HCT116 (cell line): ENCODE results near the gene RNF152. TPM values are rescaled to one million over a fixed set of nuclear protein-coding genes. Genes with fewer than 3 reads are reported as not detected.

ENCODE experiments used
- ATAC-seq: fragments of 200-7000 bp; cut with Tn5 transposase; 2 replicates; pipeline ENCODE4 v1.9.1; 2020; ENCODE audit warnings: mild to moderate bottlenecking, moderate library complexity
- BruUV-seq: library from RNA; stranded (reverse); fragments of 400-500 nt; replicated peaks from 2 replicates; lab custom pipeline; 2021; lab: Mats Ljungman, UMichigan
- CTCF ChIA-PET: fragments of 300-600 bp; sonication (Branson Sonifier 250); formaldehyde crosslinking; loops from one replicate; lab custom pipeline; 2021; ENCODE audit warnings: antibody characterized with exemption; lab: Charles Lee
- POLR2A ChIA-PET: fragments of 300-600, 350-600 bp; sonication (Branson Sonifier 250); formaldehyde crosslinking; loops from one replicate; lab custom pipeline; 2021; ENCODE audit warnings: antibody characterized with exemption; lab: Charles Lee
- RAD21 ChIA-PET, 2 experiments: fragments of 300-600 bp; sonication (Branson Sonifier 250); formaldehyde crosslinking; loops; one replicate each; lab custom pipeline; 2023; ENCODE audit warnings: low total read pairs in 2 of 2; ENCODE audit not compliant: uncharacterized antibody in 2 of 2, unreplicated experiment in 2 of 2, low non-redundant PET in 1 of 2; lab: Charles Lee
- DNase-seq: peaks from one replicate; pipeline ENCODE4 v3.0.0-alpha.2; 2010; ENCODE audit warnings: low read depth, low spot score
- H2AFZ ChIP-seq: fragments of 200-600 bp; shearing (Covaris generic), sonication (generic); 2 replicates; pipeline ENCODE4 v1.6.1; 2017; ENCODE audit warnings: low read depth, mixed run types, mixed read lengths, antibody characterized with exemption, low read length; ENCODE audit not compliant: poor library complexity, severe bottlenecking
- H3K27ac ChIP-seq: 2 replicates; pipeline ENCODE4 v1.5.1; 2012; ENCODE audit warnings: low read depth, low read length
- H3K27me3 ChIP-seq: fragments of 200-600 bp; sonication (generic); 2 replicates; pipeline ENCODE4 v1.6.1; 2016; ENCODE audit warnings: mixed run types, low read length, mixed read lengths; ENCODE audit not compliant: insufficient read depth
- H3K36me3 ChIP-seq, 2 experiments: fragments of 200-500 bp in 1 of 2; fragments of 200-600 bp in 1 of 2; sonication (Bioruptor generic) in 1 of 2; sonication (generic) in 1 of 2; 2 replicates each; pipeline versions ENCODE4 v1.5.1 to v1.6.1; 2014 to 2016; ENCODE audit warnings: low read length in 2 of 2, inconsistent platforms in 1 of 2, mixed read lengths in 1 of 2, mixed run types in 1 of 2; ENCODE audit not compliant: insufficient read depth in 2 of 2, control insufficient read depth in 1 of 2
- H3K4me1 ChIP-seq, 2 experiments: fragments of 200-600 bp in 1 of 2; sonication (generic) in 1 of 2; 2 replicates each; pipeline versions ENCODE4 v1.5.1 to v1.6.1; 2012 to 2017; ENCODE audit warnings: low read length in 2 of 2, inconsistent platforms in 1 of 2, mild to moderate bottlenecking in 1 of 2, mixed read lengths in 1 of 2, mixed run types in 1 of 2, moderate library complexity in 1 of 2; ENCODE audit not compliant: insufficient read depth in 2 of 2, control insufficient read depth in 1 of 2
- H3K4me2 ChIP-seq: fragments of 200-600 bp; sonication (generic); 2 replicates; pipeline ENCODE4 v1.6.1; 2017; ENCODE audit warnings: mixed run types, low read length, mixed read lengths
- H3K4me3 ChIP-seq, 2 experiments: fragments of 200-600 bp in 1 of 2; sonication (generic) in 1 of 2; replicated peaks in 1 of 2; 2 replicates each; pipeline ENCODE4 v1.5.1; 2011 to 2016; ENCODE audit warnings: low read length in 2 of 2, control low read depth in 1 of 2, low read depth in 1 of 2, mild to moderate bottlenecking in 1 of 2, mixed read lengths in 1 of 2, mixed run types in 1 of 2
- H3K79me2 ChIP-seq: fragments of 200-600 bp; sonication (generic); 2 replicates; pipeline ENCODE4 v1.6.1; 2017; ENCODE audit warnings: mild to moderate bottlenecking, mixed run types, low read length, moderate library complexity, mixed read lengths; ENCODE audit not compliant: insufficient read depth
- H3K9ac ChIP-seq: fragments of 200-600 bp; sonication (generic); 2 replicates; pipeline ENCODE4 v1.6.1; 2016; ENCODE audit warnings: low read length, mixed read lengths
- H3K9me2 ChIP-seq: fragments of 200-600 bp; sonication (generic), shearing (Covaris generic); 2 replicates; pipeline ENCODE4 v1.6.1; 2017; ENCODE audit warnings: mixed run types, mild to moderate bottlenecking, moderate library complexity; ENCODE audit not compliant: insufficient read depth
- H3K9me3 ChIP-seq, 2 experiments: fragments of 200-500 bp in 1 of 2; fragments of 200-600 bp in 1 of 2; sonication (Bioruptor generic) in 1 of 2; sonication (generic) in 1 of 2; 2 replicates each; pipeline ENCODE4 v1.6.1; 2014 to 2017; ENCODE audit warnings: low read length in 2 of 2, mixed read lengths in 2 of 2, inconsistent platforms in 1 of 2, low read depth in 1 of 2, mild to moderate bottlenecking in 1 of 2, mixed run types in 1 of 2, moderate library complexity in 1 of 2; ENCODE audit not compliant: control insufficient read depth in 1 of 2, insufficient read depth in 1 of 2
- H4K20me1 ChIP-seq: fragments of 200-600 bp; sonication (generic), shearing (Covaris generic); 2 replicates; pipeline ENCODE4 v1.6.1; 2017; ENCODE audit warnings: mixed run types, mild to moderate bottlenecking, moderate library complexity; ENCODE audit not compliant: insufficient read depth
- ATF3 ChIP-seq: IDR thresholded peaks from 2 replicates; pipeline ENCODE4 v1.6.1; 2012
- CBX3 ChIP-seq: IDR thresholded peaks from 2 replicates; pipeline ENCODE4 v1.6.1; 2012; ENCODE audit warnings: low read depth
- CTCF ChIP-seq, 3 experiments: fragments of 200-600 bp in 1 of 3; sonication (generic) in 1 of 3; IDR thresholded peaks in 2 of 3; conservative IDR thresholded peaks in 1 of 3; 2 replicates each; pipeline ENCODE4 v1.5.1; 2012 to 2017; ENCODE audit warnings: low read depth in 2 of 3, low read length in 2 of 3, antibody characterized with exemption in 1 of 3, borderline replicate concordance in 1 of 3, control low read depth in 1 of 3, mild to moderate bottlenecking in 1 of 3, mixed read lengths in 1 of 3, mixed run types in 1 of 3, moderate library complexity in 1 of 3; ENCODE audit not compliant: insufficient read depth in 1 of 3
- EGR1 ChIP-seq: IDR thresholded peaks from 2 replicates; pipeline ENCODE4 v1.6.1; 2012; ENCODE audit warnings: low read depth
- ELF1 ChIP-seq: IDR thresholded peaks from 2 replicates; pipeline ENCODE4 v1.6.1; 2012; ENCODE audit warnings: low read depth, borderline replicate concordance
- EZH2 ChIP-seq: fragments of 200-600 bp; sonication (generic); IDR thresholded peaks from 2 replicates; pipeline ENCODE4 v1.6.1; 2017; ENCODE audit warnings: antibody characterized with exemption, mixed run types
- EZH2phosphoT487 ChIP-seq: fragments of 200-600 bp; IDR thresholded peaks from 2 replicates; pipeline ENCODE4 v1.6.1; 2018; ENCODE audit warnings: antibody characterized with exemption, borderline replicate concordance
- JUND ChIP-seq: IDR thresholded peaks from 2 replicates; pipeline ENCODE4 v1.6.1; 2012
- MAX ChIP-seq: IDR thresholded peaks from 2 replicates; pipeline ENCODE4 v1.6.1; 2012
- POLR2A ChIP-seq: IDR thresholded peaks from 2 replicates; pipeline ENCODE4 v1.7.0; 2011; ENCODE audit warnings: borderline replicate concordance; ENCODE audit not compliant: insufficient read depth, insufficient read length; ENCODE audit errors: extremely low read depth
- POLR2AphosphoS5 ChIP-seq: IDR thresholded peaks from 2 replicates; pipeline ENCODE4 v1.6.1; 2011; ENCODE audit warnings: mild to moderate bottlenecking, low read depth, low read length, moderate library complexity
- REST ChIP-seq: IDR thresholded peaks from 2 replicates; pipeline ENCODE4 v1.6.1; 2012; ENCODE audit warnings: low read depth
- SIN3A ChIP-seq: IDR thresholded peaks from 2 replicates; pipeline ENCODE4 v1.6.1; 2012; ENCODE audit warnings: low read depth
- SP1 ChIP-seq: IDR thresholded peaks from 2 replicates; pipeline ENCODE4 v1.6.1; 2012; ENCODE audit warnings: low read depth
- SRF ChIP-seq: IDR thresholded peaks from 2 replicates; pipeline ENCODE4 v1.6.1; 2012; ENCODE audit warnings: low read depth
- TCF7L2 ChIP-seq: IDR thresholded peaks from 2 replicates; pipeline ENCODE4 v1.7.0; 2011; ENCODE audit warnings: borderline replicate concordance, inconsistent platforms; ENCODE audit not compliant: insufficient read depth, insufficient read length; ENCODE audit errors: extremely low read depth
- YY1 ChIP-seq: IDR thresholded peaks from 2 replicates; pipeline ENCODE4 v1.6.1; 2011; ENCODE audit warnings: low read length, low read depth, moderate library complexity, mild to moderate bottlenecking; ENCODE audit not compliant: insufficient replicate concordance; ENCODE audit errors: extremely low read depth
- ZBTB33 ChIP-seq: IDR thresholded peaks from 2 replicates; pipeline ENCODE4 v1.6.1; 2011; ENCODE audit warnings: mild to moderate bottlenecking, low read length, moderate library complexity; ENCODE audit not compliant: insufficient replicate concordance; ENCODE audit errors: extremely low read depth
- ZFX ChIP-seq: fragments of 450-650 bp; IDR thresholded peaks from 2 replicates; pipeline ENCODE4 v1.6.1; 2017
- ZNF274 ChIP-seq: fragments of 200-500 bp; sonication (Bioruptor generic); IDR thresholded peaks from 2 replicates; pipeline ENCODE4 v1.6.1; 2014; ENCODE audit warnings: mild to moderate bottlenecking, low read depth, low read length, inconsistent platforms
- intact Hi-C: fragments of 100-400 bp; cut with micrococcal nuclease; formaldehyde crosslinking; loops from 2 replicates; pipeline ENCODE4 v1.10.0; 2022
- total RNA-seq: library from RNA; stranded (reverse); gene quantifications from one replicate; pipeline ENCODE4 v1.2.1, GENCODE V29; 2021; ENCODE audit not compliant: unreplicated experiment

The RNF152 gene
- total RNA-seq, 1 experiment from 2014 or later, result 0.47 TPM

- no peak overlapping the region for H3K9ac ChIP-seq
- H3K9me2 ChIP-seq, result no peaks in the 10 kb centered on the region
- POLR2A ChIA-PET, result no interaction called here
- ATAC-seq, result no peak
- no peak overlapping the region for H2AFZ ChIP-seq
- TF ChIP-seq ATF3 (no peak), REST (no peak), JUND (no peak), ZNF274 (no peak), YY1 (no peak), SRF (no peak), CTCF (IDR thresholded peaks at IDR 0.05 in 2 of 3, conservative IDR thresholded peaks at IDR 0.05 in 1 of 3; ENCODE audit: borderline replicate concordance in 1 of 3, insufficient read depth in 1 of 3, low read depth in 2 of 3, low read length in 2 of 3) (no peak), CBX3 (no peak), EZH2phosphoT487 (no peak), MAX (no peak), POLR2A (no peak), EGR1 (no peak), TCF7L2 (no peak), ELF1 (no peak), SIN3A (no peak), ZBTB33 (no peak), EZH2 (no peak), SP1 (no peak), POLR2AphosphoS5 (no peak), ZFX (no peak)
- no peak overlapping the region for H3K4me3 ChIP-seq
- no peaks in the 10 kb centered on the region for H4K20me1 ChIP-seq
- DNase-seq, result no peak
- 0 out of 2 replicates have a peak, but pooled peaks cover 5% of the 10 kb centered on the region for H3K27me3 ChIP-seq
- H3K4me2 ChIP-seq, result no peak overlapping the region
- H3K9me3 ChIP-seq, result no peaks in the 10 kb centered on the region
- H3K79me2 ChIP-seq, result no peaks in the 10 kb centered on the region
- RAD21 ChIA-PET, result no interaction called here
- no peaks in the 10 kb centered on the region for H3K36me3 ChIP-seq
- CTCF ChIA-PET, result no interaction called here
- H3K27ac ChIP-seq, result no peak overlapping the region
- intact Hi-C loops, result no loop called here
- BruUV-seq, result no TSS peak
- no peaks in the 10 kb centered on the region for H3K4me1 ChIP-seq
Observed at GRCh38 chr18:61856678-61857077, 36.1 kb downstream of the RNF152 start.
